ENCODE results near the gene MDGA2. TPM values are rescaled to one million over a fixed set of nuclear protein-coding genes. Genes with fewer than 3 reads are reported as not detected.
"Not testable (repeated sequence)": the region's sequence is repeated elsewhere in the genome, so short reads cannot be mapped to it uniquely, and the experiment has no call there.

MDGA2 gene
- total and polyA plus RNA-seq, 2 donors (not counting 1 experiment from before 2014, with no cell fraction given) = not detected

- H3K36me3 ChIP-seq (ENCODE audit: control insufficient read depth, insufficient read depth, low read length) = no peaks in the 10 kb centered on the region
- H3K27me3 ChIP-seq (ENCODE audit: control insufficient read depth, insufficient read depth, low read length) = no peaks in the 10 kb centered on the region
- no peak for TF ChIP-seq CTCF (conservative IDR thresholded peaks at IDR 0.05 in 1 of 2, IDR thresholded peaks at IDR 0.05 in 1 of 2; ENCODE audit: low read depth in 1 of 2, low read length in 2 of 2)
- TF ChIP-seq EZH2 (IDR thresholded peaks at IDR 0.05; ENCODE audit: low read length, missing control alignments) = no peak
- no peaks in the 10 kb centered on the region for H3K79me2 ChIP-seq (ENCODE audit: control insufficient read depth, insufficient read depth, low read length)
- H3K4me1 ChIP-seq (ENCODE audit: control insufficient read depth, extremely low read depth, insufficient read depth, low read length) = no peaks in the 10 kb centered on the region
- no peak overlapping the region for H3K9ac ChIP-seq (ENCODE audit: insufficient read depth, low read length)
- H3K27ac ChIP-seq (ENCODE audit: insufficient read depth, low read length) = no peak overlapping the region
- H3K9me3 ChIP-seq (ENCODE audit: control insufficient read depth, insufficient read depth, low read depth, low read length) = no peaks in the 10 kb centered on the region
- DNase-seq (ENCODE audit: low read depth in 2 of 2) = no peak
- H4K20me1 ChIP-seq (ENCODE audit: control insufficient read depth, extremely low read depth, insufficient read depth, low read length) = no peaks in the 10 kb centered on the region
- H2AFZ ChIP-seq (ENCODE audit: low read length) = no peak overlapping the region
- H3K4me2 ChIP-seq (ENCODE audit: extremely low read depth, insufficient read depth, low read length) = no peak overlapping the region
- no peak overlapping the region for H3K4me3 ChIP-seq (replicated peaks in 1 of 4; ENCODE audit: control extremely low read depth in 1 of 4, insufficient read depth in 1 of 4, low read depth in 3 of 4, low read length in 4 of 4)
Observed at GRCh38 chr14:46951103-46951502, 724.3 kb downstream of the MDGA2 start.

GRCh38 chr14:46940611-46941010 lies 734.8 kb downstream of the MDGA2 start:
- DNase-seq (ENCODE audit: low read depth in 2 of 2) = no peak
- no peaks in the 10 kb centered on the region for H3K36me3 ChIP-seq (ENCODE audit: control insufficient read depth, insufficient read depth, low read length)
- no peak overlapping the region for H3K9ac ChIP-seq (ENCODE audit: insufficient read depth, low read length)
- no peaks in the 10 kb centered on the region for H3K27me3 ChIP-seq (ENCODE audit: control insufficient read depth, insufficient read depth, low read length)
- H3K9me3 ChIP-seq (ENCODE audit: control insufficient read depth, insufficient read depth, low read depth, low read length) = no peaks in the 10 kb centered on the region
- H3K79me2 ChIP-seq (ENCODE audit: control insufficient read depth, insufficient read depth, low read length) = no peaks in the 10 kb centered on the region
- no peak overlapping the region for H3K4me3 ChIP-seq (replicated peaks in 1 of 4; ENCODE audit: control extremely low read depth in 1 of 4, insufficient read depth in 1 of 4, low read depth in 3 of 4, low read length in 4 of 4)
- no peaks in the 10 kb centered on the region for H4K20me1 ChIP-seq (ENCODE audit: control insufficient read depth, extremely low read depth, insufficient read depth, low read length)
- no peak for TF ChIP-seq EZH2 (IDR thresholded peaks at IDR 0.05; ENCODE audit: low read length, missing control alignments)
- no peak for TF ChIP-seq CTCF (conservative IDR thresholded peaks at IDR 0.05 in 1 of 2, IDR thresholded peaks at IDR 0.05 in 1 of 2; ENCODE audit: low read depth in 1 of 2, low read length in 2 of 2)
- H3K27ac ChIP-seq (ENCODE audit: insufficient read depth, low read length) = no peak overlapping the region
- H2AFZ ChIP-seq (ENCODE audit: low read length) = no peak overlapping the region
- H3K4me1 ChIP-seq (ENCODE audit: control insufficient read depth, extremely low read depth, insufficient read depth, low read length) = no peaks in the 10 kb centered on the region
- H3K4me2 ChIP-seq (ENCODE audit: extremely low read depth, insufficient read depth, low read length) = no peak overlapping the region

- Histone ChIP-seq H3K4me2 (ENCODE audit: extremely low read depth, insufficient read depth, low read length) (no peak overlapping the region), H3K79me2 (ENCODE audit: control insufficient read depth, insufficient read depth, low read length) (no peaks in the 10 kb centered on the region), H3K9me3 (ENCODE audit: control insufficient read depth, insufficient read depth, low read depth, low read length) (no peaks in the 10 kb centered on the region), H3K4me3 (replicated peaks in 1 of 4; ENCODE audit: control extremely low read depth in 1 of 4, insufficient read depth in 1 of 4, low read depth in 3 of 4, low read length in 4 of 4) (no peak overlapping the region), H3K9ac (ENCODE audit: insufficient read depth, low read length) (no peak overlapping the region), H3K27me3 (ENCODE audit: control insufficient read depth, insufficient read depth, low read length) (no peaks in the 10 kb centered on the region), H3K36me3 (ENCODE audit: control insufficient read depth, insufficient read depth, low read length) (no peaks in the 10 kb centered on the region), H3K4me1 (ENCODE audit: control insufficient read depth, extremely low read depth, insufficient read depth, low read length) (no peaks in the 10 kb centered on the region), H4K20me1 (ENCODE audit: control insufficient read depth, extremely low read depth, insufficient read depth, low read length) (no peaks in the 10 kb centered on the region), H2AFZ (ENCODE audit: low read length) (no peak overlapping the region), H3K27ac (ENCODE audit: insufficient read depth, low read length) (no peak overlapping the region)
- no peak for DNase-seq (ENCODE audit: low read depth in 2 of 2)
- TF ChIP-seq EZH2 (IDR thresholded peaks at IDR 0.05; ENCODE audit: low read length, missing control alignments) (no peak), CTCF (conservative IDR thresholded peaks at IDR 0.05 in 1 of 2, IDR thresholded peaks at IDR 0.05 in 1 of 2; ENCODE audit: low read depth in 1 of 2, low read length in 2 of 2) (no peak)
Observed at GRCh38 chr14:46920542-46920941, 754.9 kb downstream of the MDGA2 start.

GRCh38 chr14:46915539-46915938 lies 759.9 kb downstream of the MDGA2 start:
- H3K36me3 ChIP-seq (ENCODE audit: control insufficient read depth, insufficient read depth, low read length); H3K79me2 ChIP-seq (ENCODE audit: control insufficient read depth, insufficient read depth, low read length); H2AFZ ChIP-seq (ENCODE audit: low read length); H3K27me3 ChIP-seq (ENCODE audit: control insufficient read depth, insufficient read depth, low read length); H3K27ac ChIP-seq (ENCODE audit: insufficient read depth, low read length); H4K20me1 ChIP-seq (ENCODE audit: control insufficient read depth, extremely low read depth, insufficient read depth, low read length); H3K9ac ChIP-seq (ENCODE audit: insufficient read depth, low read length); H3K9me3 ChIP-seq (ENCODE audit: control insufficient read depth, insufficient read depth, low read depth, low read length); H3K4me1 ChIP-seq (ENCODE audit: control insufficient read depth, extremely low read depth, insufficient read depth, low read length); H3K4me3 ChIP-seq (replicated peaks in 1 of 4; ENCODE audit: control extremely low read depth in 1 of 4, insufficient read depth in 1 of 4, low read depth in 3 of 4, low read length in 4 of 4); H3K4me2 ChIP-seq (ENCODE audit: extremely low read depth, insufficient read depth, low read length); DNase-seq (ENCODE audit: low read depth in 2 of 2): not testable (repeated sequence)
